ENCODE measurements around the gene LTO1. TPM values are rescaled to one million over a fixed set of nuclear protein-coding genes. Genes with fewer than 3 reads are reported as not detected.

The LTO1 gene
- total RNA-seq, 2 donors from 2014 or later = 11.3 to 20.0 TPM

DNA sequence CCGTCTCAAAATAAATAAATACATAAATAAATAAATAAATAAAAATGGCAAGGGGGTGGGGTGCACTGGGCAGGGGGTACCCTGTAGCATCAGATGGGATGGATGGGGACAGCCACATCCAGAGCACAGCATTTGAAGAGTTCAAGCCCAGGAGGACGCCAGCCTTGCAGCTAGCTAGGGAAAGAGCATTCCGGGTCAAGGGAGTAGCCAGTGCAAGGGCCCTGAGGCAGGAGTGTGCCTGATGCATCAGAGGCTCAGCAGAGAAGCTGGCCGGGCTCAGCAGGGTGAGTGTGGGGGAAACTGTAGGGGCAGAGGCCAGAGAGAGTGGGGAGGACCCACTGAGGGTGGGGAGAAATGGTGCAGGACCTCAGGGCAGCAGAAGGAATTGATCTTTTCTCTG is 57.9 kb downstream of the LTO1 start:
- Histone ChIP-seq H3K27me3 (no peaks in the 10 kb centered on the region), H3K9me3 (no peaks in the 10 kb centered on the region), H3K27ac (no peak overlapping the region), H3K4me1 (no peaks in the 10 kb centered on the region), H3K4me3 (no peak overlapping the region), H3K36me3 (no peaks in the 10 kb centered on the region), H3K9ac (ENCODE audit: low read depth in 2 of 2, low read length in 2 of 2) (no peak overlapping the region)
- no peak for DNase-seq
- TF ChIP-seq, protein P1, sequence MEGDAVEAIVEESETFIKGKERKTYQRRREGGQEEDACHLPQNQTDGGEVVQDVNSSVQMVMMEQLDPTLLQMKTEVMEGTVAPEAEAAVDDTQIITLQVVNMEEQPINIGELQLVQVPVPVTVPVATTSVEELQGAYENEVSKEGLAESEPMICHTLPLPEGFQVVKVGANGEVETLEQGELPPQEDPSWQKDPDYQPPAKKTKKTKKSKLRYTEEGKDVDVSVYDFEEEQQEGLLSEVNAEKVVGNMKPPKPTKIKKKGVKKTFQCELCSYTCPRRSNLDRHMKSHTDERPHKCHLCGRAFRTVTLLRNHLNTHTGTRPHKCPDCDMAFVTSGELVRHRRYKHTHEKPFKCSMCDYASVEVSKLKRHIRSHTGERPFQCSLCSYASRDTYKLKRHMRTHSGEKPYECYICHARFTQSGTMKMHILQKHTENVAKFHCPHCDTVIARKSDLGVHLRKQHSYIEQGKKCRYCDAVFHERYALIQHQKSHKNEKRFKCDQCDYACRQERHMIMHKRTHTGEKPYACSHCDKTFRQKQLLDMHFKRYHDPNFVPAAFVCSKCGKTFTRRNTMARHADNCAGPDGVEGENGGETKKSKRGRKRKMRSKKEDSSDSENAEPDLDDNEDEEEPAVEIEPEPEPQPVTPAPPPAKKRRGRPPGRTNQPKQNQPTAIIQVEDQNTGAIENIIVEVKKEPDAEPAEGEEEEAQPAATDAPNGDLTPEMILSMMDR (IDR thresholded peaks at IDR 0.05) = no peak
- intact Hi-C loops (cut with DNase I) = no loop called here

Other genes starting within 250 kb of the LTO1 start
- gene LINC01488, start 193.7 kb downstream of the LTO1 start, total RNA-seq = not detected
- gene CCND1, start 34.2 kb downstream of the LTO1 start, total RNA-seq = 10 to 100 TPM; 59.7 to 94.6 TPM
- under 1 TPM in 1 of 2 donors, not detected in 1; 0.22 TPM for gene FGF19, start 28.7 kb upstream of the LTO1 start, total RNA-seq
- not detected for gene FGF4, start 100.0 kb upstream of the LTO1 start, total RNA-seq
- not detected for gene FGF3, start 144.1 kb upstream of the LTO1 start, total RNA-seq